Measurements from ENCODE around the gene PHLDA3. TPM values are rescaled to one million over a fixed set of nuclear protein-coding genes. Genes with fewer than 3 reads are reported as not detected.

PHLDA3 gene
- total and polyA plus RNA-seq, 8 donors: 4.0 to 66.5 (median 25.7) TPM

GRCh38 chr1:201420608-201421002, 48.4 kb downstream of the PHLDA3 start:
- no peaks in the 10 kb centered on the region for H3K36me3 ChIP-seq
- intact Hi-C loops (cut with DNase I; ENCODE audit: low total_unique reads): no loop called here
- 72 to 91% (median 87%) methylated on average over 7 of the region's 7 CpGs for WGBS, 5 donors
- no peak for DNase-seq
- H3K9me3 ChIP-seq: no peaks in the 10 kb centered on the region
- H3K27ac ChIP-seq: no peak overlapping the region
- H3K4me1 ChIP-seq: no peaks in the 10 kb centered on the region
- TF ChIP-seq EP300 (IDR thresholded peaks at IDR 0.05): no peak
- no peak for TF ChIP-seq POLR2A (IDR thresholded peaks at IDR 0.05)
- no peak for TF ChIP-seq CTCF (IDR thresholded peaks at IDR 0.05)
- H3K27me3 ChIP-seq: peaks cover 0 to 5% (median 0%) of the 10 kb centered on the region in 3 donors
- H3K4me3 ChIP-seq: no peak overlapping the region

GRCh38 chr1:201419746-201420607, 49.0 kb downstream of the PHLDA3 start:
- Histone ChIP-seq H3K4me3 (no peak overlapping the region), H3K9me3 (no peaks in the 10 kb centered on the region), H3K4me1 (no peaks in the 10 kb centered on the region), H3K27me3 (peaks cover 0 to 5% (median 0%) of the 10 kb centered on the region in 3 donors), H3K36me3 (no peaks in the 10 kb centered on the region), H3K27ac (no peak overlapping the region)
- no peak for DNase-seq
- WGBS, 5 donors: 68 to 83% (median 72%) methylated on average over 11 to 12 of the region's 12 CpGs
- TF ChIP-seq CTCF (IDR thresholded peaks at IDR 0.05): no peak
- TF ChIP-seq POLR2A (IDR thresholded peaks at IDR 0.05): no peak
- no peak for TF ChIP-seq POLR2AphosphoS5 (IDR thresholded peaks at IDR 0.05)
- intact Hi-C loops (cut with DNase I; ENCODE audit: low total_unique reads): no loop called here

- intact Hi-C loops (cut with DNase I; ENCODE audit: low total_unique reads): no loop called here
- no peak for DNase-seq
- WGBS, 5 donors: 80 to 91% (median 88%) methylated on average over 4 of the region's 4 CpGs
- Histone ChIP-seq H3K27me3 (peaks cover 0 to 5% (median 0%) of the 10 kb centered on the region in 3 donors), H3K4me3 (no peak overlapping the region), H3K9me3 (no peaks in the 10 kb centered on the region), H3K36me3 (no peaks in the 10 kb centered on the region), H3K4me1 (no peaks in the 10 kb centered on the region), H3K27ac (no peak overlapping the region)
- no peak for TF ChIP-seq POLR2AphosphoS5 (IDR thresholded peaks at IDR 0.05)
- TF ChIP-seq CTCF (IDR thresholded peaks at IDR 0.05): no peak
- no peak for TF ChIP-seq EP300 (IDR thresholded peaks at IDR 0.05)
- TF ChIP-seq POLR2A (IDR thresholded peaks at IDR 0.05): no peak
Observed at GRCh38 chr1:201419256-201419655, 49.7 kb downstream of the PHLDA3 start.

GRCh38 chr1:201418461-201418860, 50.5 kb downstream of the PHLDA3 start:
- no peak overlapping the region for H3K4me3 ChIP-seq
- 80 to 96% (median 89%) methylated on average over 3 of the region's 3 CpGs for WGBS, 5 donors
- H3K9me3 ChIP-seq: no peaks in the 10 kb centered on the region
- H3K27ac ChIP-seq: no peak overlapping the region
- no peaks in the 10 kb centered on the region for H3K4me1 ChIP-seq
- no peaks in the 10 kb centered on the region for H3K36me3 ChIP-seq
- H3K27me3 ChIP-seq: peaks cover 0 to 5% (median 0%) of the 10 kb centered on the region in 3 donors
- no peak for DNase-seq
- TF ChIP-seq EP300 (IDR thresholded peaks at IDR 0.05): no peak
- TF ChIP-seq POLR2AphosphoS5 (IDR thresholded peaks at IDR 0.05): no peak
- TF ChIP-seq CTCF (IDR thresholded peaks at IDR 0.05): no peak
- TF ChIP-seq POLR2A (IDR thresholded peaks at IDR 0.05): no peak
- intact Hi-C loops (cut with DNase I; ENCODE audit: low total_unique reads): no loop called here

Other genes with a start within 250 kb of the PHLDA3 start
- gene PKP1, start 185.7 kb downstream of the PHLDA3 start, total RNA-seq: 1 to 10 TPM in 1 of 5 donors, under 1 TPM in 3, not detected in 1; under 0.01 to 3.5 (median 0.40) TPM
- 10 to 100 TPM in 1 of 3 donors, under 1 TPM in 1, not detected in 1; 0.12 to 42.2 TPM for gene PKP1, start 185.7 kb downstream of the PHLDA3 start, polyA plus RNA-seq
- 1 to 10 TPM in 1 of 5 donors, not detected in 4; 1.5 TPM for gene TNNT2, start 91.5 kb downstream of the PHLDA3 start, total RNA-seq
- gene TNNT2, start 91.5 kb downstream of the PHLDA3 start, polyA plus RNA-seq: 10 to 100 TPM in 1 of 3 donors, 1 to 10 TPM in 2; 6.4 to 12.0 (median 7.0) TPM
- 100 to 1,000 TPM in 1 of 5 donors, 10 to 100 TPM in 4; 23.7 to 151 (median 46.6) TPM for gene LAD1, start 69.9 kb downstream of the PHLDA3 start, total RNA-seq
- 10 to 100 TPM; 50.4 to 74.4 (median 51.4) TPM for gene LAD1, start 69.9 kb downstream of the PHLDA3 start, polyA plus RNA-seq
- not detected for gene TNNI1, start 47.5 kb downstream of the PHLDA3 start, total RNA-seq
- gene TNNI1, start 47.5 kb downstream of the PHLDA3 start, polyA plus RNA-seq: 1 to 10 TPM in 1 of 3 donors, under 1 TPM in 1, not detected in 1; 0.33 to 6.1 TPM
- 1,000 to 10,000 TPM in 2 of 5 donors, 100 to 1,000 TPM in 3; 304 to 2,162 (median 853) TPM for gene CSRP1, start 37.9 kb upstream of the PHLDA3 start, total RNA-seq
- gene CSRP1, start 37.9 kb upstream of the PHLDA3 start, polyA plus RNA-seq: 100 to 1,000 TPM; 220 to 641 (median 274) TPM
- gene NAV1, start 69.9 kb upstream of the PHLDA3 start, total RNA-seq: 10 to 100 TPM in 4 of 5 donors, 1 to 10 TPM in 1; 8.2 to 33.0 (median 17.3) TPM
- 1 to 10 TPM; 3.0 to 4.7 (median 4.7) TPM for gene NAV1, start 69.9 kb upstream of the PHLDA3 start, polyA plus RNA-seq